Tibial nerve (tissue), 4 donors: Measurements from ENCODE around the gene CACNA1A. TPM values are rescaled to one million over a fixed set of nuclear protein-coding genes. Genes with fewer than 3 reads are reported as not detected.

Experiments
- DNase-seq, 2 donors: peaks; one replicate each; pipeline ENCODE4 v3.0.0-alpha.2; 2019; ENCODE audit warnings: low spot score in 2 of 2
- H3K27ac ChIP-seq, 4 donors: fragments of 200-600 bp; sonication (generic) in 3 of 4; one replicate each; pipeline ENCODE4 v1.5.1; 2017 to 2019; ENCODE audit warnings: mild to moderate bottlenecking in 1 of 4
- H3K27me3 ChIP-seq, 2 donors: fragments of 200-600 bp; sonication (generic) in 1 of 2; one replicate each; pipeline versions ENCODE4 v1.5.1 to v1.6.0; 2017 to 2019
- H3K36me3 ChIP-seq, 3 donors: fragments of 200-600 bp; sonication (generic); one replicate each; pipeline ENCODE4 v1.5.1; 2018 to 2019
- H3K4me1 ChIP-seq, 4 donors: fragments of 200-600 bp; sonication (generic) in 3 of 4; one replicate each; pipeline ENCODE4 v1.5.1; 2017 to 2019
- H3K4me3 ChIP-seq, 4 donors: fragments of 200-600 bp; sonication (generic) in 3 of 4; one replicate each; pipeline ENCODE4 v1.5.1; 2017 to 2019; ENCODE audit warnings: mild to moderate bottlenecking in 1 of 4, moderate library complexity in 1 of 4
- H3K9me3 ChIP-seq, 4 donors: fragments of 200-600 bp; sonication (generic) in 3 of 4; one replicate each; pipeline ENCODE4 v1.5.1; 2017 to 2019
- EP300 ChIP-seq, 2 donors: sonication (generic); formaldehyde crosslinking; IDR thresholded peaks; one replicate each; pipeline ENCODE4 v1.6.1; 2017; ENCODE audit warnings: antibody characterized with exemption in 2 of 2, mild to moderate bottlenecking in 1 of 2
- POLR2A ChIP-seq, 2 donors: fragments of 450-650 bp; IDR thresholded peaks; one replicate each; pipeline ENCODE4 v1.6.1; 2017; ENCODE audit warnings: antibody characterized with exemption in 2 of 2, mild to moderate bottlenecking in 2 of 2, moderate library complexity in 2 of 2
- WGBS, 2 donors: methylation state at CpG; one replicate each; pipeline ENCODE4 v1.1.5; 2018; 5-methylcytosine and 5-hydroxymethylcytosine counted together
- total RNA-seq, 4 donors: library from RNA; depleted of rRNA; stranded (reverse); fragments of >200 nt; gene quantifications; one replicate each; pipeline ENCODE4 v1.1.0, GENCODE V29; 2016
- TF ChIP-seq, protein P1 (sequence below), 5 experiments: fragments of 200-600 bp in 3 of 5; fragments of 450-650 bp in 2 of 5; sonication (generic) in 3 of 5; IDR thresholded peaks; one replicate each; pipeline ENCODE4 v1.5.1; 2016 to 2019; ENCODE audit warnings: antibody characterized with exemption in 5 of 5, mild to moderate bottlenecking in 3 of 5, moderate library complexity in 2 of 5

CACNA1A gene
- total RNA-seq, 4 donors from 2014 or later = 4.0 to 10.2 (median 9.3) TPM

DNA sequence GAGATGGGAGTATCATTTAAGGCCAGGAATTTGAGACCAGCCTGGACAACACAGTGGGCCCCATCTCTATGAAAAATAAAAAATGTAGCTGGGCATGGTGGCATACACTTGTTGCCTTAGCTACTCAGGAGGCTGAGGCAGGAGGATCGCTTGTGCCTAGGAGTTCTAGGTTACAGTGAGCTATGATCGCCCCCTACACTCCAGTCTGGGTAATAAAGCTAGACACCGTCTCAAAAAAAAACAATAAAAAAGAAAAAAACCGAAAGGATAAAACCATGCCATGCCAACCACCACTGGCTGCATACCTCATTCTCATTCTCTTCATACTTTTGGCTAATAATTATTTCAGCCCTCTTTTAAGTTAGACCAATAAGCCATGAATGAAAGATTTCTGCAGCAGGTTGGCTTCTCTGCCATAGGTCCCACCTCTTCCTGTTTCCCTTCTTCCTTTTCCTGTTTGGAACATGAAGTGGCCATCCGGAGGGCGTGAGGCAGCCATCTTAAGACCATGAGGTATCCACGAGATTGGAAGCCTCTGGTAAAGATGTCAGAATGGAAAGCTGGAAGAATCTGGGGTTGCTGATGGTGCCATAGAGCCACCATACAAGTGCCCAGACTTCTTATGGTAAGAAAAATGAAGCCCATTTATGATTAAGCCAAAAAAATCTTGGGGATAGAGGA lies 171.3 kb downstream of the CACNA1A start:
- WGBS, 2 donors = 75 to 78% methylated on average over 7 of the region's 7 CpGs

DNA sequence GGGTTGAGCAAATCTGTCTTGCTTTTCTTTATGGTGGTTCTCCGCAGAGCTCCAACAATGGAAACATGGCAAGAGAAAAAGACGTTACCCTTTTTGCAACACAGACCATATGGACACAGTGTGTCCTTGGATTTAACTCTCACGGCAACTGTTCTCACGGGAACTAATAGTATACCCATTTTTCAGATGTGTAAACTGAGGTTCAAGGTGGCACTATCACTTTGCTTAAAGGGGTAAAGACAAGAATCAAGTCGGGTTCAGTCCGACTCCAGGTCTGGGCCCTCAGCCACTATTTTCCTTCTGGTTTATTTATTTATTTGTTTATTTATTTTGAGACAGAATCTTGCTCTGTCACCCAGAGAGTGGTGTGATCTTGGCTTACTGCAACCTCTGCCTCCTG lies 176.0 kb downstream of the CACNA1A start:
- Histone ChIP-seq H3K4me3 (no peak overlapping the region), H3K27me3 (no peaks in the 10 kb centered on the region), H3K27ac (no peak overlapping the region), H3K9me3 (peaks cover 0 to 41% (median 0%) of the 10 kb centered on the region in 4 donors), H3K4me1 (no peaks in the 10 kb centered on the region), H3K36me3 (no peaks in the 10 kb centered on the region)
- no peak for TF ChIP-seq EP300 (IDR thresholded peaks at IDR 0.05)
- TF ChIP-seq, protein P1, sequence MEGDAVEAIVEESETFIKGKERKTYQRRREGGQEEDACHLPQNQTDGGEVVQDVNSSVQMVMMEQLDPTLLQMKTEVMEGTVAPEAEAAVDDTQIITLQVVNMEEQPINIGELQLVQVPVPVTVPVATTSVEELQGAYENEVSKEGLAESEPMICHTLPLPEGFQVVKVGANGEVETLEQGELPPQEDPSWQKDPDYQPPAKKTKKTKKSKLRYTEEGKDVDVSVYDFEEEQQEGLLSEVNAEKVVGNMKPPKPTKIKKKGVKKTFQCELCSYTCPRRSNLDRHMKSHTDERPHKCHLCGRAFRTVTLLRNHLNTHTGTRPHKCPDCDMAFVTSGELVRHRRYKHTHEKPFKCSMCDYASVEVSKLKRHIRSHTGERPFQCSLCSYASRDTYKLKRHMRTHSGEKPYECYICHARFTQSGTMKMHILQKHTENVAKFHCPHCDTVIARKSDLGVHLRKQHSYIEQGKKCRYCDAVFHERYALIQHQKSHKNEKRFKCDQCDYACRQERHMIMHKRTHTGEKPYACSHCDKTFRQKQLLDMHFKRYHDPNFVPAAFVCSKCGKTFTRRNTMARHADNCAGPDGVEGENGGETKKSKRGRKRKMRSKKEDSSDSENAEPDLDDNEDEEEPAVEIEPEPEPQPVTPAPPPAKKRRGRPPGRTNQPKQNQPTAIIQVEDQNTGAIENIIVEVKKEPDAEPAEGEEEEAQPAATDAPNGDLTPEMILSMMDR (IDR thresholded peaks at IDR 0.05) = no peak
- TF ChIP-seq POLR2A (IDR thresholded peaks at IDR 0.05) = no peak
- DNase-seq = no peak
- 87 to 98% methylated on average over 6 of the region's 6 CpGs for WGBS, 2 donors

More for the DNA sequence above, 171.3 kb downstream of the CACNA1A start:
- H3K27me3 ChIP-seq = no peaks in the 10 kb centered on the region
- DNase-seq = no peak
- no peak overlapping the region for H3K27ac ChIP-seq
- no peaks in the 10 kb centered on the region for H3K36me3 ChIP-seq
- H3K4me1 ChIP-seq = no peaks in the 10 kb centered on the region
- peaks cover 0 to 58% (median 0%) of the 10 kb centered on the region in 4 donors for H3K9me3 ChIP-seq
- TF ChIP-seq, protein P1 (IDR thresholded peaks at IDR 0.05) = no peak
- no peak for TF ChIP-seq POLR2A (IDR thresholded peaks at IDR 0.05)
- no peak for TF ChIP-seq EP300 (IDR thresholded peaks at IDR 0.05)
- no peak overlapping the region for H3K4me3 ChIP-seq

DNA sequence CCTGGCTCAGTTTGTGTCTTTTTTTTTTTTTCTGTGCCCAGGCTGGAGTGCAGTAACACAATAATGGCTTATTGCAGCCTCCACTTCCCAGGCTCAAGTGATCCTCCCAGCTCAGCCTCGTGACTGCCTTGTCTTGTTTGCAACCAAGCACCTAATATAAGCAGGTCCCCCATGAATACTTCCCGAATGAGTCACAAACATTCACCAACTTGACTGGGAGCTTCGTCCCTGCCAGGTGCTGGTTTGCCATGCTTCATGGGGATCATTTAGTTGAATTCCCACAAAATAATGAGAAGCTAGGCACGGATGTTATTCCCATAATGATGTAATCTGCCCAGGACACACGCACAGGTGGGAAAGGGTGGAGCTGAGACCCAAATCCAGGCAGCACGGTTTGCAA lies 176.5 kb downstream of the CACNA1A start:
- Histone ChIP-seq H3K4me3 (no peak overlapping the region), H3K9me3 (peaks cover 0 to 36% (median 0%) of the 10 kb centered on the region in 4 donors), H3K27ac (no peak overlapping the region), H3K4me1 (no peaks in the 10 kb centered on the region), H3K27me3 (no peaks in the 10 kb centered on the region), H3K36me3 (no peaks in the 10 kb centered on the region)
- WGBS, 2 donors = 76 to 83% methylated on average over 6 of the region's 6 CpGs
- DNase-seq = no peak
- TF ChIP-seq, protein P1 (IDR thresholded peaks at IDR 0.05) = no peak
- no peak for TF ChIP-seq POLR2A (IDR thresholded peaks at IDR 0.05)
- no peak for TF ChIP-seq EP300 (IDR thresholded peaks at IDR 0.05)

DNA sequence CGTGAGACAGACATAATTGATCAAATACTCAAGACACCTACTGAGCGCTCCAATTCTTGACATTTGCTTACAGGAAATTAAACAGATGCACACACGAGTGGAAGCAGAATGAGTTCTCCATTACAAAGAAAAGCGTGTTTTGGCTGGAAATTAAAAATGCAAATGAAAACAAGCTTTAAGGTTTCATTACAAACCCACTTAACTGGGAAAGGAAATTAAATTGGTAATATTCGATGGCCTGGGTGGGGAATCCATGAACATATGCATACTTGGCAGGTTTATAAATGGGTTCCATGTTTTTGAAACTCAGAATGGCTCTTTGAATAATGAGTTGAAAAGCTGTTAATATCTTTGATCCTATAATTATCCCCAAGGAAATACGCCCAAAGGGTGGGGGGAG lies 178.0 kb downstream of the CACNA1A start:
- Histone ChIP-seq H3K27me3 (no peaks in the 10 kb centered on the region), H3K9me3 (peaks cover 0 to 42% (median 0%) of the 10 kb centered on the region in 4 donors), H3K4me3 (no peak overlapping the region), H3K4me1 (no peaks in the 10 kb centered on the region), H3K27ac (no peak overlapping the region), H3K36me3 (no peaks in the 10 kb centered on the region)
- 81 to 82% methylated on average over 6 of the region's 6 CpGs for WGBS, 2 donors
- no peak for DNase-seq
- TF ChIP-seq, protein P1 (IDR thresholded peaks at IDR 0.05) = no peak
- TF ChIP-seq EP300 (IDR thresholded peaks at IDR 0.05) (no peak), POLR2A (IDR thresholded peaks at IDR 0.05) (no peak)

DNA sequence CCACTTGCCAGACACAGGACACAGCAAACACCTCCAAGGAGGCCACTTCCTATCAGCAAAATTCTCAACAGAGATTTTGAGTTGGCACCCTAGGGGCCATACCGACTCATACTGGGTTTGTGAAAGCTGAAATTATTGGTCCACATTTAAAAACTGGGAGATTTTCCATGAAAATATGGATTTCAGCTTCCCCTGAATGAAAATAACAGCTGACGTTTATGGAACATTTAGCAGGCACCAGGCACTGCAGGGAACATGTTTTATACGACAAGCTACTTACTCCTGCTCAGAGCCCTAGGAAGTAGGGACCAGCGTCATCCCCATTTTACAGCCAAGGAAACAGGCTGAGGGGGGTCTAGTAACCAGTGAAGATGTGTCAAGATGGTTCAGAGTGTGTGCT lies 186.8 kb downstream of the CACNA1A start:
- no peak for DNase-seq
- no peak overlapping the region for H3K27ac ChIP-seq
- peaks cover 0 to 45% (median 0%) of the 10 kb centered on the region in 4 donors for H3K9me3 ChIP-seq
- H3K4me1 ChIP-seq = no peaks in the 10 kb centered on the region
- WGBS, 2 donors = 68 to 86% methylated on average over 4 of the region's 4 CpGs
- TF ChIP-seq, protein P1 (IDR thresholded peaks at IDR 0.05) = no peak
- TF ChIP-seq EP300 (IDR thresholded peaks at IDR 0.05) = no peak
- TF ChIP-seq POLR2A (IDR thresholded peaks at IDR 0.05) = no peak
- no peak overlapping the region for H3K4me3 ChIP-seq
- H3K27me3 ChIP-seq = no peaks in the 10 kb centered on the region
- H3K36me3 ChIP-seq = no peaks in the 10 kb centered on the region
